ENCODE results near the gene S100A11.

S100A11 gene

GRCh38 chr1:151997284-151997570 is 39.6 kb downstream of the S100A11 start:
- Histone ChIP-seq H3K27me3 (ENCODE audit: insufficient read depth, low read depth) (no peaks in the 10 kb centered on the region), H2AFZ (ENCODE audit: low read depth) (no peak overlapping the region), H4K20me1 (ENCODE audit: insufficient read depth) (no peaks in the 10 kb centered on the region), H3K4me3 (IDR thresholded peaks at IDR 0.05; ENCODE audit: insufficient read depth, low read depth, low read length) (no peak overlapping the region), H3K27ac (no peak overlapping the region), H3K36me3 (ENCODE audit: insufficient read depth) (no peaks in the 10 kb centered on the region), H3K79me2 (ENCODE audit: insufficient read depth, low read depth) (no peaks in the 10 kb centered on the region), H3K4me1 (ENCODE audit: low read depth, poor library complexity, severe bottlenecking) (peaks cover 35% of the 10 kb centered on the region), H3K4me2 (no peak overlapping the region), H3K9ac (no peak overlapping the region)
- no peak for TF ChIP-seq CTCF (conservative IDR thresholded peaks at IDR 0.05; ENCODE audit: low read depth, low read length)

DNA sequence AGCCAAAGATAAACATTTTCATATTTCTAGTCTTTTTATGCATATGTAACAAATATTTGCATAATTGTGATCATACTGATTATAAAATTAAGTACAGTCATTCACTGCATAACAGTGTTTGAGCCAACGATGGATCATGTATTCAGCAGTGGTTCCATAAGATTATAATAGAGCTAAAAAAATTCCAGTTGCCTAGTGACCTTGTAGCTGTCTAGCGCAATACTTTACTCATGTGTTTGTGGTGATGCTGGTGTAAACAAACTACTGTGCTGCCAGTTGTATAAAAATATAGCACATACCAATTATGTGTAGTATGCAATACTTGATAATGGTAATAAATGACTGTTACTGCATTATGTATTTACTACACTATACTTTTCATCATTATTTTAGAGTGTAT is 41.0 kb downstream of the S100A11 start:
- Histone ChIP-seq H3K4me3 (IDR thresholded peaks at IDR 0.05; ENCODE audit: insufficient read depth, low read depth, low read length) (no peak overlapping the region), H3K9ac (no peak overlapping the region), H3K4me2 (no peak overlapping the region), H3K4me1 (ENCODE audit: low read depth, poor library complexity, severe bottlenecking) (peaks cover 20% of the 10 kb centered on the region), H3K36me3 (ENCODE audit: insufficient read depth) (no peaks in the 10 kb centered on the region), H3K27ac (no peak overlapping the region), H4K20me1 (ENCODE audit: insufficient read depth) (no peaks in the 10 kb centered on the region), H2AFZ (ENCODE audit: low read depth) (no peak overlapping the region), H3K27me3 (ENCODE audit: insufficient read depth, low read depth) (no peaks in the 10 kb centered on the region), H3K79me2 (ENCODE audit: insufficient read depth, low read depth) (no peaks in the 10 kb centered on the region)
- TF ChIP-seq CTCF (conservative IDR thresholded peaks at IDR 0.05; ENCODE audit: low read depth, low read length), result no peak

- H3K27me3 ChIP-seq (ENCODE audit: insufficient read depth, low read depth), result no peaks in the 10 kb centered on the region
- no peak overlapping the region for H3K27ac ChIP-seq
- no peak overlapping the region for H3K4me2 ChIP-seq
- peaks cover 18% of the 10 kb centered on the region for H3K4me1 ChIP-seq (ENCODE audit: low read depth, poor library complexity, severe bottlenecking)
- no peaks in the 10 kb centered on the region for H4K20me1 ChIP-seq (ENCODE audit: insufficient read depth)
- H3K79me2 ChIP-seq (ENCODE audit: insufficient read depth, low read depth), result no peaks in the 10 kb centered on the region
- no peaks in the 10 kb centered on the region for H3K36me3 ChIP-seq (ENCODE audit: insufficient read depth)
- no peak overlapping the region for H3K4me3 ChIP-seq (IDR thresholded peaks at IDR 0.05; ENCODE audit: insufficient read depth, low read depth, low read length)
- no peak overlapping the region for H3K9ac ChIP-seq
- no peak overlapping the region for H2AFZ ChIP-seq (ENCODE audit: low read depth)
- no peak for TF ChIP-seq CTCF (conservative IDR thresholded peaks at IDR 0.05; ENCODE audit: low read depth, low read length)
These were observed 41.8 kb downstream of the S100A11 start for GRCh38 chr1:151994956-151995355.

- Histone ChIP-seq H3K4me1 (ENCODE audit: low read depth, poor library complexity, severe bottlenecking) (peaks cover 18% of the 10 kb centered on the region), H2AFZ (ENCODE audit: low read depth) (peak within 1 kb of the TSS; percentile 95)
- no peak for TF ChIP-seq CTCF (conservative IDR thresholded peaks at IDR 0.05; ENCODE audit: low read depth, low read length)
These were observed 42.9 kb downstream of the S100A11 start, which contains the start of gene S100A10 for GRCh38 chr1:151993734-151994496. Gene S100A10, minus strand, starts transcription at chr1:151993859. Its CDS starts 7,629 bp downstream, at chr1:151986230.

More at GRCh38 chr1:151993734-151994496, 42.9 kb downstream of the S100A11 start, which contains the start of gene S100A10:
- Histone ChIP-seq H3K27ac (peak within 1 kb of the TSS; percentile 17), H3K36me3 (ENCODE audit: insufficient read depth) (no peaks in the 10 kb centered on the region), H3K79me2 (ENCODE audit: insufficient read depth, low read depth) (no peaks in the 10 kb centered on the region), H3K4me3 (IDR thresholded peaks at IDR 0.05; ENCODE audit: insufficient read depth, low read depth, low read length) (peak within 1 kb of the TSS; percentile 98), H3K27me3 (ENCODE audit: insufficient read depth, low read depth) (no peaks in the 10 kb centered on the region), H3K9ac (peak within 1 kb of the TSS; percentile 61), H4K20me1 (ENCODE audit: insufficient read depth) (no peaks in the 10 kb centered on the region), H3K4me2 (peak within 1 kb of the TSS; percentile 91)

Measured in KMS-11 (cell line).